ENCODE data around the gene LINC01488. TPM values are rescaled to one million over a fixed set of nuclear protein-coding genes. Genes with fewer than 3 reads are reported as not detected.

LINC01488 gene
- total RNA-seq, 1 experiment from 2014 or later: not detected

- no peak for DNase-seq (ENCODE audit: low spot score)
Observed at GRCh38 chr11:69463995-69464960, 17.2 kb upstream of the LINC01488 start.

- DNase-seq (ENCODE audit: low spot score): no peak
Observed at GRCh38 chr11:69465236-69466000, 16.0 kb upstream of the LINC01488 start.

GRCh38 chr11:69466039-69466438 is 15.4 kb upstream of the LINC01488 start:
- DNase-seq (ENCODE audit: low spot score): no peak

- no peak for DNase-seq (ENCODE audit: low spot score)
Observed at GRCh38 chr11:69467196-69467595, 14.3 kb upstream of the LINC01488 start.

GRCh38 chr11:69467646-69468045 is 13.8 kb upstream of the LINC01488 start:
- no peak for DNase-seq (ENCODE audit: low spot score)

GRCh38 chr11:69468221-69468620 is 13.2 kb upstream of the LINC01488 start:
- DNase-seq (ENCODE audit: low spot score): no peak

GRCh38 chr11:69468911-69469885 is 12.3 kb upstream of the LINC01488 start:
- DNase-seq (ENCODE audit: low spot score): no peak

- DNase-seq (ENCODE audit: low spot score): no peak
Observed at GRCh38 chr11:69470301-69470700, 11.2 kb upstream of the LINC01488 start.

GRCh38 chr11:69470793-69471728 is 10.4 kb upstream of the LINC01488 start:
- no peak for DNase-seq (ENCODE audit: low spot score)

GRCh38 chr11:69471729-69472540 is 9.5 kb upstream of the LINC01488 start:
- no peak for DNase-seq (ENCODE audit: low spot score)

- DNase-seq (ENCODE audit: low spot score): no peak
Observed at GRCh38 chr11:69472541-69473275, 8.8 kb upstream of the LINC01488 start.

- DNase-seq (ENCODE audit: low spot score): no peak
Observed at GRCh38 chr11:69473276-69473845, 8.1 kb upstream of the LINC01488 start.

- no peak for DNase-seq (ENCODE audit: low spot score)
Observed at GRCh38 chr11:69474736-69475135, 6.7 kb upstream of the LINC01488 start.

- no peak for DNase-seq (ENCODE audit: low spot score)
Observed at GRCh38 chr11:69475141-69475865, 6.2 kb upstream of the LINC01488 start.

GRCh38 chr11:69475866-69476471 is 5.5 kb upstream of the LINC01488 start:
- DNase-seq (ENCODE audit: low spot score): no peak

- DNase-seq (ENCODE audit: low spot score): no peak
Observed at GRCh38 chr11:69476509-69476961, 4.9 kb upstream of the LINC01488 start.

GRCh38 chr11:69477086-69477485 is 4.4 kb upstream of the LINC01488 start:
- no peak for DNase-seq (ENCODE audit: low spot score)
